PC-3 (cell line): ENCODE measurements around the gene SSC4D. TPM values are rescaled to one million over a fixed set of nuclear protein-coding genes. Genes with fewer than 3 reads are reported as not detected.
"Not testable (repeated sequence)": the region's sequence is repeated elsewhere in the genome, so short reads cannot be mapped to it uniquely, and the experiment has no call there.

ENCODE experiments used
- ATAC-seq: fragments of 200-7000 bp; cut with Tn5 transposase; 2 replicates; pipeline ENCODE4 v1.9.1; 2020; ENCODE audit warnings: mild to moderate bottlenecking, moderate library complexity
- BruUV-seq: library from RNA; stranded (reverse); fragments of 400-500 nt; replicated peaks from 2 replicates; lab custom pipeline; 2021; lab: Mats Ljungman, UMichigan
- CTCF ChIA-PET: fragments of 300-600 bp; sonication (Branson Sonifier 250); formaldehyde crosslinking; loops from one replicate; lab custom pipeline; 2022; ENCODE audit warnings: antibody characterized with exemption; lab: Charles Lee
- POLR2A ChIA-PET: fragments of 300-600 bp; sonication (Branson Sonifier 250); formaldehyde crosslinking; loops from one replicate; lab custom pipeline; 2022; ENCODE audit warnings: antibody characterized with exemption; ENCODE audit not compliant: unreplicated experiment; lab: Charles Lee
- DNase-seq: peaks from one replicate; pipeline ENCODE4 v3.0.0-alpha.2; 2015
- H2AFZ ChIP-seq: fragments of 300-600 bp; sonication (generic); 2 replicates; pipeline ENCODE4 v1.6.0; 2016; ENCODE audit warnings: antibody characterized with exemption, low read length
- H3F3A ChIP-seq: fragments of 300-600 bp; sonication (generic); one replicate; pipeline ENCODE4 v1.6.0; 2017; ENCODE audit warnings: antibody characterized with exemption, low read length, control low read depth, mild to moderate bottlenecking; ENCODE audit not compliant: unreplicated experiment
- H3K27ac ChIP-seq: fragments of 300-600 bp; sonication (generic); 2 replicates; pipeline ENCODE4 v1.5.1; 2016; ENCODE audit warnings: mild to moderate bottlenecking, low read length
- H3K27me3 ChIP-seq: fragments of 300-600 bp; sonication (generic); 2 replicates; pipeline ENCODE4 v1.6.1; 2016; ENCODE audit warnings: low read length, mixed read lengths
- H3K36me3 ChIP-seq: fragments of 300-600 bp; sonication (generic); 2 replicates; pipeline ENCODE4 v1.6.1; 2016; ENCODE audit warnings: low read depth, mixed run types, low read length, mixed read lengths
- H3K4me1 ChIP-seq: fragments of 300-600 bp; sonication (generic); 2 replicates; pipeline ENCODE4 v1.5.1; 2016; ENCODE audit warnings: low read length; ENCODE audit not compliant: insufficient read depth
- H3K4me2 ChIP-seq: fragments of 300-600 bp; sonication (generic); 2 replicates; pipeline ENCODE4 v1.6.0; 2016; ENCODE audit warnings: low read length
- H3K4me3 ChIP-seq: fragments of 300-600 bp; sonication (generic); 2 replicates; pipeline ENCODE4 v1.5.1; 2016; ENCODE audit warnings: mild to moderate bottlenecking, low read length, mixed read lengths
- H3K79me2 ChIP-seq: fragments of 300-600 bp; sonication (generic); 2 replicates; pipeline ENCODE4 v1.6.1; 2017; ENCODE audit warnings: low read length, mixed read lengths
- H3K9ac ChIP-seq: fragments of 300-600 bp; sonication (generic); 2 replicates; pipeline ENCODE4 v1.6.0; 2016; ENCODE audit warnings: mild to moderate bottlenecking, low read length
- H3K9me2 ChIP-seq: fragments of 300-600 bp; sonication (generic); replicated peaks from 2 replicates; pipeline ENCODE4 v1.6.1; 2016; ENCODE audit warnings: mixed run types, low read length, mixed read lengths
- H3K9me3 ChIP-seq: fragments of 300-600 bp; sonication (generic); 2 replicates; pipeline ENCODE4 v1.6.1; 2016; ENCODE audit warnings: low read length, mixed read lengths
- H4K20me1 ChIP-seq: fragments of 300-600 bp; sonication (generic); 2 replicates; pipeline ENCODE4 v1.6.1; 2016; ENCODE audit warnings: low read length, mixed read lengths
- CTCF ChIP-seq: fragments of 300-600 bp; sonication (generic); conservative IDR thresholded peaks from 2 replicates; pipeline ENCODE4 v1.5.1; 2017; ENCODE audit warnings: antibody characterized with exemption, low read depth, mild to moderate bottlenecking, low read length
- EZH2 ChIP-seq: fragments of 300-600 bp; sonication (generic); IDR thresholded peaks from one replicate; pipeline ENCODE4 v1.6.1; 2017; ENCODE audit warnings: antibody characterized with exemption, mild to moderate bottlenecking, low read length; ENCODE audit not compliant: unreplicated experiment
- EZH2phosphoT487 ChIP-seq: fragments of 300-600 bp; sonication (generic); IDR thresholded peaks from 2 replicates; pipeline ENCODE4 v1.6.1; 2018; ENCODE audit warnings: mild to moderate bottlenecking, antibody characterized with exemption, low read length, borderline replicate concordance
- intact Hi-C: fragments of 100-400 bp; cut with micrococcal nuclease; formaldehyde crosslinking; loops from 2 replicates; pipeline ENCODE4 v1.9.0; 2023
- total RNA-seq: library from RNA; depleted of rRNA; stranded (reverse); fragments of >200 nt; gene quantifications from 2 replicates; pipeline ENCODE4 v1.2.3, GENCODE V29; 2014

The SSC4D gene
- total RNA-seq, 1 experiment from 2014 or later = 1.3 TPM

GRCh38 chr7:76403780-76404494 is 5.6 kb downstream of the SSC4D start:
- no peaks in the 10 kb centered on the region for H3K9me2 ChIP-seq
- ChIA-PET CTCF (no interaction called here), POLR2A (no interaction called here)
- TF ChIP-seq EZH2 = no peak
- no peak for TF ChIP-seq CTCF
- no peak for TF ChIP-seq EZH2phosphoT487
- ATAC-seq = no peak
- H4K20me1 ChIP-seq = no peaks in the 10 kb centered on the region
- no peaks in the 10 kb centered on the region for H3K79me2 ChIP-seq
- BruUV-seq = no TSS peak
- no peak overlapping the region for H3K9ac ChIP-seq
- no peaks in the 10 kb centered on the region for H3K4me1 ChIP-seq
- H3K27me3 ChIP-seq = no peaks in the 10 kb centered on the region
- intact Hi-C loops = no loop called here
- H3K27ac ChIP-seq = no peak overlapping the region
- no peaks in the 10 kb centered on the region for H3K9me3 ChIP-seq
- no peak for DNase-seq
- no peak overlapping the region for H2AFZ ChIP-seq
- no peaks in the 10 kb centered on the region for H3F3A ChIP-seq
- no peak overlapping the region for H3K4me3 ChIP-seq
- no peak overlapping the region for H3K4me2 ChIP-seq
- no peaks in the 10 kb centered on the region for H3K36me3 ChIP-seq

DNA sequence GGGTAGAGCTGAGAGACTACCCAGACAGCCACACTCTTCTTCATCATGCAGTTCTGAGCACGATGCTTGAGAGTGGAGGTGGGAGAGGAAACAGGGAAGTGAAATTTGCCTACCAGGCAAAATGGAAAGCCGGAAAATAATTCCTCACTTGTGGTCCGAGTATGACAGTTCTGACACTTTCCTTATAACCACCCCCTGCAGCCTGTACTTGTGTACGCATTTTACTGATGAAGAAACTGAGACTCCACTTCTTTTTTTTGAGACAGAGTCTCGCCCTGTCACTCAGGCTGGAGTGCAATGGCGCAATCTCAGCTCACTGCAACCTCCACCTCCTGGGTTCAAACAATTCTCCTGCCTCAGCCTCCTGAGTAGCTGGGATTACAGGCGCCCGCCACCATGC is 6.4 kb downstream of the SSC4D start:
- H3K27me3 ChIP-seq, ATAC-seq, H3K4me2 ChIP-seq, H3K79me2 ChIP-seq, H3K4me1 ChIP-seq, H3K27ac ChIP-seq, POLR2A ChIA-PET, H2AFZ ChIP-seq, H3K36me3 ChIP-seq, H3K9me3 ChIP-seq, H4K20me1 ChIP-seq, H3F3A ChIP-seq, CTCF ChIA-PET, H3K9ac ChIP-seq, BruUV-seq, H3K4me3 ChIP-seq, DNase-seq, intact Hi-C loops, H3K9me2 ChIP-seq: not testable (repeated sequence)

- BruUV-seq = no TSS peak
- H2AFZ ChIP-seq = no peak overlapping the region
Measured at GRCh38 chr7:76400248-76400647, 9.2 kb downstream of the SSC4D start.

More at GRCh38 chr7:76400248-76400647, 9.2 kb downstream of the SSC4D start:
- Histone ChIP-seq H3K27ac (no peak overlapping the region), H3K4me2 (no peak overlapping the region), H4K20me1 (no peaks in the 10 kb centered on the region), H3K9me3 (no peaks in the 10 kb centered on the region), H3K27me3 (no peaks in the 10 kb centered on the region), H3K9me2 (no peaks in the 10 kb centered on the region), H3K36me3 (no peaks in the 10 kb centered on the region), H3K4me1 (peaks cover 13% of the 10 kb centered on the region; the same call in 1 of the 2 replicates), H3F3A (no peaks in the 10 kb centered on the region), H3K4me3 (no peak overlapping the region), H3K79me2 (peaks cover 11% of the 10 kb centered on the region), H3K9ac (no peak overlapping the region)
- TF ChIP-seq EZH2phosphoT487 (no peak), EZH2 (no peak), CTCF (no peak)
- ATAC-seq = no peak
- no peak for DNase-seq
- POLR2A ChIA-PET = no interaction called here
- intact Hi-C loops = no loop called here
- CTCF ChIA-PET = no interaction called here
